ENCODE measurements around the gene PRM3. TPM values are rescaled to one million over a fixed set of nuclear protein-coding genes. Genes with fewer than 3 reads are reported as not detected.

Gene PRM3
- polyA plus RNA-seq, 1 donor from 2014 or later: not detected

GRCh38 chr16:11253995-11254912 lies 19.2 kb downstream of the PRM3 start:
- no peaks in the 10 kb centered on the region for H3K79me2 ChIP-seq (replicated peaks; ENCODE audit: insufficient read depth, low read length)
- H3K27me3 ChIP-seq (ENCODE audit: insufficient read depth, low read depth, low read length): peaks cover 39% of the 10 kb centered on the region
- H3K4me2 ChIP-seq (ENCODE audit: low read length): no peak overlapping the region
- no peak overlapping the region for H3K9ac ChIP-seq (ENCODE audit: low read length)
- no peak overlapping the region for H2AFZ ChIP-seq (ENCODE audit: low read depth, low read length)
- H3K27ac ChIP-seq (ENCODE audit: low read length): no peak overlapping the region
- H4K20me1 ChIP-seq (ENCODE audit: insufficient read depth): no peaks in the 10 kb centered on the region
- no peaks in the 10 kb centered on the region for H3K9me2 ChIP-seq (ENCODE audit: insufficient read depth, low read length)
- H3F3A ChIP-seq (ENCODE audit: insufficient read depth, low read length, poor library complexity, severe bottlenecking): no peaks in the 10 kb centered on the region
- peak overlapping the region; percentile 76 for H3K4me3 ChIP-seq (ENCODE audit: low read length)
- no peaks in the 10 kb centered on the region for H3K9me3 ChIP-seq (ENCODE audit: low read length)
- no peaks in the 10 kb centered on the region for H3K36me3 ChIP-seq (ENCODE audit: insufficient read depth, low read length)
- TF ChIP-seq CTCF (IDR thresholded peaks at IDR 0.05; ENCODE audit: poor library complexity, severe bottlenecking) (no peak), TAF1 (IDR thresholded peaks at IDR 0.05; ENCODE audit: low read depth) (no peak), POLR2AphosphoS5 (IDR thresholded peaks at IDR 0.05) (no peak), REST (IDR thresholded peaks at IDR 0.05; ENCODE audit: borderline replicate concordance) (no peak), EZH2 (IDR thresholded peaks at IDR 0.05; ENCODE audit: borderline replicate concordance, insufficient read depth, low read length, poor library complexity, severe bottlenecking) (no peak), EP300 (conservative IDR thresholded peaks at IDR 0.05; ENCODE audit: poor library complexity, severe bottlenecking) (no peak), RAD21 (conservative IDR thresholded peaks at IDR 0.05) (no peak), SMC3 (conservative IDR thresholded peaks at IDR 0.05; ENCODE audit: poor library complexity) (no peak), MXI1 (conservative IDR thresholded peaks at IDR 0.05; ENCODE audit: poor library complexity, severe bottlenecking) (no peak)

- Histone ChIP-seq H3K9ac (ENCODE audit: low read length) (no peak overlapping the region), H3F3A (ENCODE audit: insufficient read depth, low read length, poor library complexity, severe bottlenecking) (no peaks in the 10 kb centered on the region), H3K27me3 (ENCODE audit: insufficient read depth, low read depth, low read length) (peaks cover 39% of the 10 kb centered on the region), H3K9me3 (ENCODE audit: low read length) (no peaks in the 10 kb centered on the region), H3K9me2 (ENCODE audit: insufficient read depth, low read length) (no peaks in the 10 kb centered on the region), H3K79me2 (replicated peaks; ENCODE audit: insufficient read depth, low read length) (no peaks in the 10 kb centered on the region), H3K4me3 (ENCODE audit: low read length) (no peak overlapping the region), H2AFZ (ENCODE audit: low read depth, low read length) (no peak overlapping the region), H3K27ac (ENCODE audit: low read length) (no peak overlapping the region), H3K36me3 (ENCODE audit: insufficient read depth, low read length) (no peaks in the 10 kb centered on the region), H4K20me1 (ENCODE audit: insufficient read depth) (no peaks in the 10 kb centered on the region), H3K4me2 (ENCODE audit: low read length) (no peak overlapping the region)
- TF ChIP-seq REST (IDR thresholded peaks at IDR 0.05; ENCODE audit: borderline replicate concordance) (no peak), SMC3 (conservative IDR thresholded peaks at IDR 0.05; ENCODE audit: poor library complexity) (no peak), CTCF (IDR thresholded peaks at IDR 0.05; ENCODE audit: poor library complexity, severe bottlenecking) (no peak), TAF1 (IDR thresholded peaks at IDR 0.05; ENCODE audit: low read depth) (no peak), EZH2 (IDR thresholded peaks at IDR 0.05; ENCODE audit: borderline replicate concordance, insufficient read depth, low read length, poor library complexity, severe bottlenecking) (no peak), MXI1 (conservative IDR thresholded peaks at IDR 0.05; ENCODE audit: poor library complexity, severe bottlenecking) (no peak), EP300 (conservative IDR thresholded peaks at IDR 0.05; ENCODE audit: poor library complexity, severe bottlenecking) (no peak)
Observed at GRCh38 chr16:11253009-11253994, 20.1 kb downstream of the PRM3 start.
